ENCODE data around the gene ACTN4. TPM values are rescaled to one million over a fixed set of nuclear protein-coding genes. Genes with fewer than 3 reads are reported as not detected.

Gene ACTN4
- total RNA-seq, 1 experiment from 2014 or later, result 3,297 TPM

DNA sequence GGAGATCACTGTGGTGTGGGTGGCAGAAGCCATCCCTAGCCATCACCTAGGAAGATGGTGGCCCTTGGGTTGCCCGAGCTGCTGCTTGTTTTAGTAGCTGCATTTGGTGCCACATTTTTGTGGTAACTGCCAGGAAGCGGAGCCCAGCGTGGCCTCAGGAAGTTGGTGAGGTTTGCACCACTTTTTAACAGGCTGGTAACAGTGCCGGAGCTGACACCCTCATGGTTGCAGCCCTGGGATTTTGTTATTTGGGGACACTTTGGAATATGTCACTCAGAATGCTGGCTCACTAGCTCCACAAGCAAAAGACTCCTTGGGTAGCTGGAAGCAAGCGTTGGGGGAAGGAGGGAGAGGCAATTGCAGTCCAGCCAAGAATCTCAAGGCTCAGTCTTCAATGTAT is 22.1 kb downstream of the ACTN4 start:
- in situ Hi-C loops (cut with HindIII; ENCODE audit: low pct_unique_long_range_greater_than_20kb, low sequenced_read_pairs) (loop anchor here (25.0 kb wide), 2 partner anchors 1118 to 1668 kb away; partner anchors contain the start of genes C19orf47, LEUTX and PLD3), intact Hi-C loops (cut with micrococcal nuclease; ENCODE audit: unreplicated experiment) (no loop called here)
- no peak for ATAC-seq
- Histone ChIP-seq H3K27ac (ENCODE audit: low read length) (peak overlapping the region; percentile 96), H3K36me3 (ENCODE audit: control insufficient read depth, insufficient read depth, low read length) (peaks cover 13% of the 10 kb centered on the region), H3K4me1 (ENCODE audit: control insufficient read depth, insufficient read depth, low read length) (peaks cover 92% of the 10 kb centered on the region), H3K27me3 (ENCODE audit: control insufficient read depth, insufficient read depth, low read length) (no peaks in the 10 kb centered on the region), H3K4me3 (ENCODE audit: low read depth in 2 of 2, low read length in 2 of 2) (no peak overlapping the region), H3K9me3 (ENCODE audit: control insufficient read depth, insufficient read depth, low read depth, low read length) (no peaks in the 10 kb centered on the region)
- no peak for DNase-seq (ENCODE audit: low read depth, low spot score)
- TF ChIP-seq POLR2AphosphoS5 (IDR thresholded peaks at IDR 0.05; ENCODE audit: low read depth, low read length) (no peak), SIN3A (IDR thresholded peaks at IDR 0.05; ENCODE audit: borderline replicate concordance, insufficient read depth, low read depth, low read length) (no peak), TCF7L2 (IDR thresholded peaks at IDR 0.05; ENCODE audit: low read depth, low read length) (no peak)
- TF ChIP-seq, protein P1, sequence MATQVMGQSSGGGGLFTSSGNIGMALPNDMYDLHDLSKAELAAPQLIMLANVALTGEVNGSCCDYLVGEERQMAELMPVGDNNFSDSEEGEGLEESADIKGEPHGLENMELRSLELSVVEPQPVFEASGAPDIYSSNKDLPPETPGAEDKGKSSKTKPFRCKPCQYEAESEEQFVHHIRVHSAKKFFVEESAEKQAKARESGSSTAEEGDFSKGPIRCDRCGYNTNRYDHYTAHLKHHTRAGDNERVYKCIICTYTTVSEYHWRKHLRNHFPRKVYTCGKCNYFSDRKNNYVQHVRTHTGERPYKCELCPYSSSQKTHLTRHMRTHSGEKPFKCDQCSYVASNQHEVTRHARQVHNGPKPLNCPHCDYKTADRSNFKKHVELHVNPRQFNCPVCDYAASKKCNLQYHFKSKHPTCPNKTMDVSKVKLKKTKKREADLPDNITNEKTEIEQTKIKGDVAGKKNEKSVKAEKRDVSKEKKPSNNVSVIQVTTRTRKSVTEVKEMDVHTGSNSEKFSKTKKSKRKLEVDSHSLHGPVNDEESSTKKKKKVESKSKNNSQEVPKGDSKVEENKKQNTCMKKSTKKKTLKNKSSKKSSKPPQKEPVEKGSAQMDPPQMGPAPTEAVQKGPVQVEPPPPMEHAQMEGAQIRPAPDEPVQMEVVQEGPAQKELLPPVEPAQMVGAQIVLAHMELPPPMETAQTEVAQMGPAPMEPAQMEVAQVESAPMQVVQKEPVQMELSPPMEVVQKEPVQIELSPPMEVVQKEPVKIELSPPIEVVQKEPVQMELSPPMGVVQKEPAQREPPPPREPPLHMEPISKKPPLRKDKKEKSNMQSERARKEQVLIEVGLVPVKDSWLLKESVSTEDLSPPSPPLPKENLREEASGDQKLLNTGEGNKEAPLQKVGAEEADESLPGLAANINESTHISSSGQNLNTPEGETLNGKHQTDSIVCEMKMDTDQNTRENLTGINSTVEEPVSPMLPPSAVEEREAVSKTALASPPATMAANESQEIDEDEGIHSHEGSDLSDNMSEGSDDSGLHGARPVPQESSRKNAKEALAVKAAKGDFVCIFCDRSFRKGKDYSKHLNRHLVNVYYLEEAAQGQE (IDR thresholded peaks at IDR 0.05; ENCODE audit: insufficient read depth in 1 of 2, low read depth in 2 of 2, low read length in 1 of 2), result no peak
- TF ChIP-seq, protein P2, sequence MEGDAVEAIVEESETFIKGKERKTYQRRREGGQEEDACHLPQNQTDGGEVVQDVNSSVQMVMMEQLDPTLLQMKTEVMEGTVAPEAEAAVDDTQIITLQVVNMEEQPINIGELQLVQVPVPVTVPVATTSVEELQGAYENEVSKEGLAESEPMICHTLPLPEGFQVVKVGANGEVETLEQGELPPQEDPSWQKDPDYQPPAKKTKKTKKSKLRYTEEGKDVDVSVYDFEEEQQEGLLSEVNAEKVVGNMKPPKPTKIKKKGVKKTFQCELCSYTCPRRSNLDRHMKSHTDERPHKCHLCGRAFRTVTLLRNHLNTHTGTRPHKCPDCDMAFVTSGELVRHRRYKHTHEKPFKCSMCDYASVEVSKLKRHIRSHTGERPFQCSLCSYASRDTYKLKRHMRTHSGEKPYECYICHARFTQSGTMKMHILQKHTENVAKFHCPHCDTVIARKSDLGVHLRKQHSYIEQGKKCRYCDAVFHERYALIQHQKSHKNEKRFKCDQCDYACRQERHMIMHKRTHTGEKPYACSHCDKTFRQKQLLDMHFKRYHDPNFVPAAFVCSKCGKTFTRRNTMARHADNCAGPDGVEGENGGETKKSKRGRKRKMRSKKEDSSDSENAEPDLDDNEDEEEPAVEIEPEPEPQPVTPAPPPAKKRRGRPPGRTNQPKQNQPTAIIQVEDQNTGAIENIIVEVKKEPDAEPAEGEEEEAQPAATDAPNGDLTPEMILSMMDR (IDR thresholded peaks at IDR 0.05), result no peak
- TSS peak; percentile 0 for BruUV-seq (replicated peaks)
- ChIA-PET POLR2A (interaction anchor here (0.7 to 2.2 kb wide), 8 partner anchors 9 to 1629 kb away, joined by 3 to 16 read pairs (median 3); partner anchors contain the start of gene ACTN4), CTCF (interaction anchor here (0.6 to 1.1 kb wide), 2 partner anchors 68 to 1650 kb away, joined by 3 to 5 read pairs; no protein-coding TSS in a partner anchor)

DNA sequence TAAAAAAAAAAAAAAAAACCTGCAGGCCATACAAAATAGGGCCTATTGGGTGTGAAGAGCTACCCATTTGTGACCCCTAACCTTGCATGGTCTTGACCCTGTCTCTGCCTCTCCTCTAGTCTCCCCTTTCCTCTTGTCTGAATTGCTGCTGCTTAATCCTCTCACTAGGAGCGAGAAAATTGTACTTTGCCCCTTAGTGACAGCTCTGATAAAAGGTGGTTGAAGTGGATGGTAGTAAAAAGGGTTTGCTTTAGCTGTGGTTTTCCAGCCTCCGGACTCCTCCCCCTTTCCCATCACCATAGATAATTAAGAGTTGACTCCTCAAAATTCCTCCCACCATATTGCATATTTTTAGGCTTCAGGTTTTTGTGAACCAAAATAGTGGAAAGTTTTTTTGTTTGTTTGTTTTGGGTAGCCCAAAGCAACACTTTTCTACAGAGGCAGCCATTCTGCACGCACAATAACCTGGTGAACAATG is 23.5 kb downstream of the ACTN4 start:
- POLR2A ChIA-PET, result interaction anchor here (0.5 to 2.2 kb wide), 12 partner anchors 9 to 1667 kb away, joined by 3 to 10 read pairs (median 4); partner anchors contain the start of gene ACTN4
- H3K27ac ChIP-seq (ENCODE audit: low read length), result peak overlapping the region; percentile 96

More for the DNA sequence above, 23.5 kb downstream of the ACTN4 start:
- H3K9me3 ChIP-seq (ENCODE audit: control insufficient read depth, insufficient read depth, low read depth, low read length), result no peaks in the 10 kb centered on the region
- no peak for TF ChIP-seq SIN3A (IDR thresholded peaks at IDR 0.05; ENCODE audit: borderline replicate concordance, insufficient read depth, low read depth, low read length)
- TF ChIP-seq TCF7L2 (IDR thresholded peaks at IDR 0.05; ENCODE audit: low read depth, low read length), result peak; percentile 80
- TF ChIP-seq, protein P2 (IDR thresholded peaks at IDR 0.05), result no peak
- TF ChIP-seq, protein P1 (IDR thresholded peaks at IDR 0.05; ENCODE audit: insufficient read depth in 1 of 2, low read depth in 2 of 2, low read length in 1 of 2), result no peak
- TF ChIP-seq POLR2AphosphoS5 (IDR thresholded peaks at IDR 0.05; ENCODE audit: low read depth, low read length), result no peak
- DNase-seq (ENCODE audit: low read depth, low spot score), result no peak
- BruUV-seq (replicated peaks), result no TSS peak
- ATAC-seq, result peak; percentile 14
- intact Hi-C loops (cut with micrococcal nuclease; ENCODE audit: unreplicated experiment) (no loop called here), in situ Hi-C loops (cut with HindIII; ENCODE audit: low pct_unique_long_range_greater_than_20kb, low sequenced_read_pairs) (loop anchor here (25.0 kb wide), 2 partner anchors 1116 to 1666 kb away; partner anchors contain the start of genes C19orf47, LEUTX and PLD3)
- H3K27me3 ChIP-seq (ENCODE audit: control insufficient read depth, insufficient read depth, low read length), result no peaks in the 10 kb centered on the region
- CTCF ChIA-PET, result interaction anchor here (0.5 to 1.1 kb wide), 5 partner anchors 10 to 262 kb away, joined by 3 to 5 read pairs (median 4); partner anchors contain the start of gene ACTN4
- H3K4me3 ChIP-seq (ENCODE audit: low read depth in 2 of 2, low read length in 2 of 2), result 0 out of 4 replicates have a peak overlapping the region, but pooled peaks of 1 of the 2 experiments have one; percentile 5
- peaks cover 92% of the 10 kb centered on the region for H3K4me1 ChIP-seq (ENCODE audit: control insufficient read depth, insufficient read depth, low read length)
- peaks cover 16% of the 10 kb centered on the region for H3K36me3 ChIP-seq (ENCODE audit: control insufficient read depth, insufficient read depth, low read length)

Data from Panc1 (cell line).